Measurements from ENCODE around the gene CASQ1.

GRCh38 chr1:160188341-160188740, 2.0 kb upstream of the CASQ1 start:
- TF ChIP-seq CSDC2 (CRISPR knock-in tag; IDR thresholded peaks at IDR 0.05) = no peak
- TF ChIP-seq ARNTL (CRISPR knock-in tag; IDR thresholded peaks at IDR 0.05; ENCODE audit: borderline replicate concordance, low read depth) = no peak
- TF ChIP-seq PATZ1 (CRISPR knock-in tag; IDR thresholded peaks at IDR 0.05; ENCODE audit: borderline replicate concordance) = no peak
- no peak for TF ChIP-seq BACH2 (CRISPR knock-in tag; IDR thresholded peaks at IDR 0.05; ENCODE audit: borderline replicate concordance)
- no peak for TF ChIP-seq ISL1 (CRISPR knock-in tag; IDR thresholded peaks at IDR 0.05)
- TF ChIP-seq ZFP3 (CRISPR knock-in tag; IDR thresholded peaks at IDR 0.05) = no peak
- TF ChIP-seq, protein P1, sequence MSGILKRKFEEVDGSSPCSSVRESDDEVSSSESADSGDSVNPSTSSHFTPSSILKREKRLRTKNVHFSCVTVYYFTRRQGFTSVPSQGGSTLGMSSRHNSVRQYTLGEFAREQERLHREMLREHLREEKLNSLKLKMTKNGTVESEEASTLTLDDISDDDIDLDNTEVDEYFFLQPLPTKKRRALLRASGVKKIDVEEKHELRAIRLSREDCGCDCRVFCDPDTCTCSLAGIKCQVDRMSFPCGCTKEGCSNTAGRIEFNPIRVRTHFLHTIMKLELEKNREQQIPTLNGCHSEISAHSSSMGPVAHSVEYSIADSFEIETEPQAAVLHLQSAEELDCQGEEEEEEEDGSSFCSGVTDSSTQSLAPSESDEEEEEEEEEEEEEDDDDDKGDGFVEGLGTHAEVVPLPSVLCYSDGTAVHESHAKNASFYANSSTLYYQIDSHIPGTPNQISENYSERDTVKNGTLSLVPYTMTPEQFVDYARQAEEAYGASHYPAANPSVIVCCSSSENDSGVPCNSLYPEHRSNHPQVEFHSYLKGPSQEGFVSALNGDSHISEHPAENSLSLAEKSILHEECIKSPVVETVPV (CRISPR knock-in tag; IDR thresholded peaks at IDR 0.05) = no peak
- TF ChIP-seq, protein P2, sequence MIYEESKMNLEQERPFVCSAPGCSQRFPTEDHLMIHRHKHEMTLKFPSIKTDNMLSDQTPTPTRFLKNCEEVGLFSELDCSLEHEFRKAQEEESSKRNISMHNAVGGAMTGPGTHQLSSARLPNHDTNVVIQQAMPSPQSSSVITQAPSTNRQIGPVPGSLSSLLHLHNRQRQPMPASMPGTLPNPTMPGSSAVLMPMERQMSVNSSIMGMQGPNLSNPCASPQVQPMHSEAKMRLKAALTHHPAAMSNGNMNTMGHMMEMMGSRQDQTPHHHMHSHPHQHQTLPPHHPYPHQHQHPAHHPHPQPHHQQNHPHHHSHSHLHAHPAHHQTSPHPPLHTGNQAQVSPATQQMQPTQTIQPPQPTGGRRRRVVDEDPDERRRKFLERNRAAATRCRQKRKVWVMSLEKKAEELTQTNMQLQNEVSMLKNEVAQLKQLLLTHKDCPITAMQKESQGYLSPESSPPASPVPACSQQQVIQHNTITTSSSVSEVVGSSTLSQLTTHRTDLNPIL (CRISPR knock-in tag; IDR thresholded peaks at IDR 0.05; ENCODE audit: low read depth) = no peak
- no peak for TF ChIP-seq POU6F1 (CRISPR knock-in tag; IDR thresholded peaks at IDR 0.05; ENCODE audit: borderline replicate concordance, low read depth)

Data from SK-N-SH treated with all-trans-retinoic acid at 6 μM for 48 hours (cell line).